B cell (primary cell): ENCODE results near the gene RNF130. TPM values are rescaled to one million over a fixed set of nuclear protein-coding genes. Genes with fewer than 3 reads are reported as not detected.

Experiments used
- ATAC-seq: fragments of 200-7000 bp; cut with Tn5 transposase; one replicate; pipeline ENCODE4 v1.10.0; 2021; ENCODE audit warnings: low read depth, mild to moderate bottlenecking, moderate number of reproducible peaks, moderate library complexity
- CTCF ChIA-PET: fragments of 350-600 bp; sonication (Branson Sonifier 250); formaldehyde crosslinking; loops from one replicate; lab custom pipeline; 2021; ENCODE audit warnings: antibody characterized with exemption, inconsistent platforms; lab: Charles Lee
- POLR2A ChIA-PET: fragments of 350-600 bp; sonication (Branson Sonifier 250); formaldehyde crosslinking; loops from one replicate; lab custom pipeline; 2021; ENCODE audit warnings: antibody characterized with exemption; lab: Charles Lee
- DNase-seq: peaks from one replicate; pipeline ENCODE4 v3.0.0; 2013
- H2AFZ ChIP-seq: 2 replicates; pipeline ENCODE4 v1.6.1; 2012; ENCODE audit warnings: mild to moderate bottlenecking, low read depth, low read length; ENCODE audit not compliant: insufficient read depth, poor library complexity, severe bottlenecking
- H3K27ac ChIP-seq, 2 donors: 1 replicate in 1 of 2; 2 replicates in 1 of 2; pipeline ENCODE4 v1.5.1; 2012 to 2013; ENCODE audit warnings: low read length in 2 of 2, mild to moderate bottlenecking in 2 of 2, moderate library complexity in 1 of 2
- H3K27me3 ChIP-seq, 4 experiments: fragments of 200-600 bp in 1 of 4; sonication (generic) in 1 of 4; replicated peaks in 1 of 4; 1 replicate in 2 of 4; 2 replicates in 2 of 4; pipeline versions ENCODE4 v1.6.1 to v1.7.0; 2013 to 2016; ENCODE audit warnings: low read length in 3 of 4, mild to moderate bottlenecking in 2 of 4, mixed read lengths in 1 of 4, moderate library complexity in 1 of 4; ENCODE audit not compliant: insufficient read depth in 4 of 4, control insufficient read depth in 3 of 4; ENCODE audit errors: control extremely low read depth in 1 of 4
- H3K36me3 ChIP-seq, 2 experiments: replicated peaks in 1 of 2; 1 replicate in 1 of 2; 2 replicates in 1 of 2; pipeline versions ENCODE4 v1.6.1 to v1.7.1; 2013; ENCODE audit warnings: low read length in 1 of 2; ENCODE audit not compliant: insufficient read depth in 2 of 2, control insufficient read depth in 1 of 2; ENCODE audit errors: control extremely low read depth in 1 of 2, extremely low read depth in 1 of 2
- H3K4me1 ChIP-seq, 2 donors: fragments of 200-600 bp in 1 of 2; sonication (generic) in 1 of 2; 1 replicate in 1 of 2; 2 replicates in 1 of 2; pipeline versions ENCODE4 v1.5.1 to v1.6.1; 2013 to 2017; ENCODE audit warnings: low read length in 2 of 2; ENCODE audit not compliant: control insufficient read depth in 2 of 2, insufficient read depth in 2 of 2
- H3K4me2 ChIP-seq: replicated peaks from 2 replicates; pipeline ENCODE3; 2012; ENCODE audit warnings: mild to moderate bottlenecking, low read depth, low read length; ENCODE audit not compliant: poor library complexity, severe bottlenecking
- H3K4me3 ChIP-seq, 5 experiments: fragments of 200-600 bp in 1 of 5; sonication (generic) in 1 of 5; 1 replicate in 3 of 5; 2 replicates in 2 of 5; pipeline versions ENCODE4 v1.5.1 to v1.7.0; 2011 to 2016; ENCODE audit warnings: low read length in 4 of 5, mild to moderate bottlenecking in 4 of 5, low read depth in 2 of 5, control low read depth in 1 of 5, moderate library complexity in 1 of 5; ENCODE audit not compliant: insufficient read depth in 1 of 5; ENCODE audit errors: control extremely low read depth in 1 of 5, extremely low read depth in 1 of 5
- H3K79me2 ChIP-seq: fragments of 200-600 bp; sonication (generic); one replicate; pipeline ENCODE4 v1.6.0; 2016; ENCODE audit warnings: low read length; ENCODE audit not compliant: control insufficient read depth, insufficient read depth
- H3K9ac ChIP-seq: fragments of 200-600 bp; sonication (generic); 2 replicates; pipeline ENCODE4 v1.6.1; 2017; ENCODE audit warnings: mild to moderate bottlenecking, low read length, moderate library complexity
- H3K9me3 ChIP-seq, 3 donors: one replicate each; pipeline versions ENCODE4 v1.6.1 to v1.7.1; 2013; ENCODE audit warnings: low read length in 2 of 3; ENCODE audit not compliant: control insufficient read depth in 2 of 3, insufficient read depth in 1 of 3; ENCODE audit errors: control extremely low read depth in 1 of 3
- H4K20me1 ChIP-seq: 2 replicates; pipeline ENCODE4 v1.6.0; 2012; ENCODE audit warnings: mild to moderate bottlenecking, low read length; ENCODE audit not compliant: insufficient read depth, control insufficient read depth, poor library complexity, severe bottlenecking
- H3K27ac Mint-ChIP-seq: one replicate; pipeline ENCODE4 v1.8.0; 2021; ENCODE audit warnings: mixed read lengths
- H3K27me3 Mint-ChIP-seq: one replicate; pipeline ENCODE4 v1.8.0; 2021; ENCODE audit warnings: mixed read lengths
- H3K4me1 Mint-ChIP-seq: one replicate; pipeline ENCODE4 v1.8.0; 2021; ENCODE audit warnings: mixed read lengths
- H3K4me3 Mint-ChIP-seq: one replicate; pipeline ENCODE4 v1.8.0; 2021; ENCODE audit warnings: mixed read lengths
- H3K9me3 Mint-ChIP-seq: one replicate; pipeline ENCODE4 v1.8.0; 2022; ENCODE audit warnings: mixed read lengths; ENCODE audit not compliant: insufficient read depth
- EZH2 ChIP-seq: IDR thresholded peaks from 2 replicates; pipeline ENCODE4 v1.6.1; 2012; ENCODE audit warnings: borderline replicate concordance, low read depth, mild to moderate bottlenecking, moderate library complexity, low read length; ENCODE audit not compliant: insufficient read depth, poor library complexity, severe bottlenecking
- WGBS: methylation state at CpG from one replicate; pipeline ENCODE4 v1.1.5; 2013; ENCODE audit warnings: missing lambda C conversion rate; ENCODE audit not compliant: insufficient coverage; 5-methylcytosine and 5-hydroxymethylcytosine counted together
- intact Hi-C: fragments of 100-400 bp; cut with micrococcal nuclease; formaldehyde crosslinking; loops from one replicate; pipeline ENCODE4 v1.10.0; 2022
- polyA plus RNA-seq: library from polyadenylated mRNA; depleted of rRNA; stranded (reverse); fragments of >200 nt; gene quantifications from 2 replicates; pipeline ENCODE4 v1.2.3, GENCODE V29; 2012
- total RNA-seq, 2 donors: library from RNA; stranded (reverse); fragments of 120-200 nt in 1 of 2; gene quantifications; 1 replicate in 1 of 2; 2 replicates in 1 of 2; pipeline versions ENCODE4 v1.2.3 to v1.2.4, GENCODE V29; 2013 to 2022
- TF ChIP-seq, protein P1 (sequence below): fragments of 200-600 bp; IDR thresholded peaks from one replicate; pipeline ENCODE4 v1.8.0; 2022; ENCODE audit warnings: antibody characterized with exemption, mild to moderate bottlenecking

The RNF130 gene
- total and polyA plus RNA-seq, 2 donors (not counting 1 experiment from before 2014, with no cell fraction given) = 18.1 to 25.8 TPM

DNA sequence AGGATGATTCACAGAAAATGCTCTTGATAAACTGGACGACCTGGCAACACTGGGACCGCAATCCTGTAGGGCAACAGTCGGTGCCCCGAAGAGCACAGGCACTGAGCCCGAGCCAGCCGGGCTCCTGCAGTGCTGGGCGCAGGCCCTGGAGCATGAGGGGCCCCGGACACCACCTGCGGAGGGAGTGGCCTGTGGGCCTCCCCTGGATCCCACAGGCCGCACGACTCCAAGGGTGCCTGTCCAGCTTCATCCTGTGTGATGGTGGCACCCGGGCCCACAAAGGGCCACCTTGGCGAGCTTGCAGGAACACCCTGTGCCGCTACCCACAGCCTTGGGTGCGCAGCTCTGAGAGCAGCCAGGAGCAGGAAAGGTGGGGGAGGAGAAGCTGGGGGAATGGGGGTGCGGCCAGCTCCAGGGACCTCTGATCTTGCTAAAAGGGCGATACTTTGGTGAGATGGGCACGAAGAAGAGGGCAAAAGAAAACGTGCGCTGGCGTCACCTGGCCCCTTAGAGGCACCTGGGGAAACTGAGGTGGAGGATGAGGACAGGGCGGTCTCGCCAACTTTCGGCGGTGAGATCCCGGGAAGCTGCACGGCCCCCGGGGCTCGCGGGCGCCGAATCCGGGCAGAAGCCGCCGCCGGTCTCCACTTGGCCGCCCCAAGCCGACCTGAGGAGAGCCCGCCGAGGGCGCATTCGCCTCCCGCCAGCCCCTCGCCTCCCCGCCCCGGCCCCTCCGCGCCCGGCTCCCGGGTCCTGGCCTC, 164.6 kb downstream of the RNF130 start:
- 17% methylated on average over 48 of the region's 50 CpGs for WGBS
- TF ChIP-seq, protein P1, sequence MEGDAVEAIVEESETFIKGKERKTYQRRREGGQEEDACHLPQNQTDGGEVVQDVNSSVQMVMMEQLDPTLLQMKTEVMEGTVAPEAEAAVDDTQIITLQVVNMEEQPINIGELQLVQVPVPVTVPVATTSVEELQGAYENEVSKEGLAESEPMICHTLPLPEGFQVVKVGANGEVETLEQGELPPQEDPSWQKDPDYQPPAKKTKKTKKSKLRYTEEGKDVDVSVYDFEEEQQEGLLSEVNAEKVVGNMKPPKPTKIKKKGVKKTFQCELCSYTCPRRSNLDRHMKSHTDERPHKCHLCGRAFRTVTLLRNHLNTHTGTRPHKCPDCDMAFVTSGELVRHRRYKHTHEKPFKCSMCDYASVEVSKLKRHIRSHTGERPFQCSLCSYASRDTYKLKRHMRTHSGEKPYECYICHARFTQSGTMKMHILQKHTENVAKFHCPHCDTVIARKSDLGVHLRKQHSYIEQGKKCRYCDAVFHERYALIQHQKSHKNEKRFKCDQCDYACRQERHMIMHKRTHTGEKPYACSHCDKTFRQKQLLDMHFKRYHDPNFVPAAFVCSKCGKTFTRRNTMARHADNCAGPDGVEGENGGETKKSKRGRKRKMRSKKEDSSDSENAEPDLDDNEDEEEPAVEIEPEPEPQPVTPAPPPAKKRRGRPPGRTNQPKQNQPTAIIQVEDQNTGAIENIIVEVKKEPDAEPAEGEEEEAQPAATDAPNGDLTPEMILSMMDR = no peak
- TF ChIP-seq EZH2 = no peak
- peaks cover 23% of the 10 kb centered on the region for H4K20me1 ChIP-seq
- no peaks in the 10 kb centered on the region for H3K9me3 ChIP-seq
- Mint-ChIP-seq H3K27ac (peak overlapping the region; percentile 85), H3K9me3 (no peaks in the 10 kb centered on the region), H3K27me3 (no peaks in the 10 kb centered on the region), H3K4me1 (peaks cover 19% of the 10 kb centered on the region), H3K4me3 (peak overlapping the region; percentile 90)
- H3K4me3 ChIP-seq = peak overlapping the region; percentile 40 to 59 (median 47)
- H3K79me2 ChIP-seq = peaks cover 32% of the 10 kb centered on the region
- intact Hi-C loops = loop anchor here (1.0 to 10.0 kb wide), 3 partner anchors 104 to 212 kb away; partner anchors contain the start of genes CANX and MAML1
- peak overlapping the region; percentile 53 for H3K9ac ChIP-seq
- no peak overlapping the region for H3K27ac ChIP-seq
- peaks cover 2 to 18% of the 10 kb centered on the region in 2 experiments for H3K36me3 ChIP-seq
- ChIA-PET CTCF (interaction anchor here (0.7 to 4.4 kb wide), 7 partner anchors 9 to 144 kb away, joined by 3 to 21 read pairs (median 9); no protein-coding TSS in a partner anchor), POLR2A (interaction anchor here (1.1 to 1.6 kb wide), 2 partner anchors 87 to 105 kb away, joined by 3 to 6 read pairs; partner anchors contain the start of gene SQSTM1)
- peak overlapping the region; percentile 91 for H3K4me2 ChIP-seq
- peak overlapping the region; percentile 50 for H2AFZ ChIP-seq
- H3K4me1 ChIP-seq = peaks cover 13 to 24% of the 10 kb centered on the region in 2 donors
- DNase-seq (peak; percentile 53), ATAC-seq (no peak)
- H3K27me3 ChIP-seq = no peaks in the 10 kb centered on the region
